Keratinocyte (primary cell): ENCODE measurements around the gene PGAP1. TPM values are rescaled to one million over a fixed set of nuclear protein-coding genes. Genes with fewer than 3 reads are reported as not detected.
A peak's percentile ranks its signal among the peaks of the same experiment; 100 is the strongest.

ENCODE experiments used
- DNase-seq: peaks from one replicate; pipeline ENCODE4 v3.0.0-alpha.2; 2011; ENCODE audit warnings: low read depth, missing footprints, low spot score
- FAIRE-seq: peaks from 2 replicates; lab custom pipeline; 2011; peaks lifted over from hg19 to GRCh38; lab: Jason Lieb, UNC
- H2AFZ ChIP-seq: 2 replicates; pipeline ENCODE4 v1.6.0; 2012; ENCODE audit warnings: low read length, control low read depth, inconsistent platforms; ENCODE audit not compliant: control insufficient read depth
- H3K27ac ChIP-seq: 2 replicates; pipeline ENCODE4 v1.5.1; 2011; ENCODE audit warnings: low read length; ENCODE audit not compliant: control insufficient read depth, insufficient read depth
- H3K27me3 ChIP-seq: 3 replicates; pipeline ENCODE4 v1.6.0; 2011; ENCODE audit warnings: low read length; ENCODE audit not compliant: control insufficient read depth, insufficient read depth; ENCODE audit errors: extremely low read depth
- H3K36me3 ChIP-seq, 2 experiments: 2 replicates in 1 of 2; 3 replicates in 1 of 2; pipeline ENCODE4 v1.5.1; 2011; ENCODE audit warnings: low read length in 2 of 2, mild to moderate bottlenecking in 1 of 2; ENCODE audit not compliant: control insufficient read depth in 2 of 2, insufficient read depth in 2 of 2; ENCODE audit errors: extremely low read depth in 1 of 2
- H3K4me1 ChIP-seq: 3 replicates; pipeline ENCODE4 v1.5.1; 2011; ENCODE audit warnings: low read length; ENCODE audit not compliant: control insufficient read depth, insufficient read depth; ENCODE audit errors: extremely low read depth
- H3K4me2 ChIP-seq: 3 replicates; pipeline ENCODE4 v1.6.0; 2011; ENCODE audit warnings: low read depth, low read length; ENCODE audit not compliant: control insufficient read depth, insufficient read depth; ENCODE audit errors: extremely low read depth
- H3K4me3 ChIP-seq, 3 experiments: fragments of 200-600 bp in 1 of 3; sonication (generic) in 1 of 3; 2 replicates in 2 of 3; 3 replicates in 1 of 3; pipeline ENCODE4 v1.5.1; 2011 to 2016; ENCODE audit warnings: low read length in 3 of 3, mild to moderate bottlenecking in 3 of 3, control low read depth in 2 of 3, inconsistent platforms in 1 of 3, low read depth in 1 of 3, mixed read lengths in 1 of 3, mixed run types in 1 of 3, moderate library complexity in 1 of 3; ENCODE audit not compliant: control insufficient read depth in 2 of 3, insufficient read depth in 2 of 3; ENCODE audit errors: extremely low read depth in 1 of 3
- H3K79me2 ChIP-seq: 2 replicates; pipeline ENCODE4 v1.6.0; 2012; ENCODE audit warnings: low read length; ENCODE audit not compliant: control insufficient read depth, insufficient read depth
- H3K9ac ChIP-seq: 3 replicates; pipeline ENCODE4 v1.6.0; 2011; ENCODE audit warnings: low read length; ENCODE audit not compliant: control insufficient read depth, insufficient read depth; ENCODE audit errors: extremely low read depth
- H3K9me1 ChIP-seq: 3 replicates; pipeline ENCODE4 v1.6.0; 2011; ENCODE audit warnings: low read length; ENCODE audit not compliant: control insufficient read depth, insufficient read depth; ENCODE audit errors: extremely low read depth
- H3K9me3 ChIP-seq: 2 replicates; pipeline ENCODE4 v1.5.1; 2012; ENCODE audit warnings: low read depth, low read length; ENCODE audit not compliant: control insufficient read depth
- H4K20me1 ChIP-seq: 3 replicates; pipeline ENCODE4 v1.6.0; 2011; ENCODE audit warnings: low read length; ENCODE audit not compliant: control insufficient read depth, insufficient read depth; ENCODE audit errors: extremely low read depth
- CTCF ChIP-seq, 3 experiments: IDR thresholded peaks in 1 of 3; conservative IDR thresholded peaks in 1 of 3; optimal IDR thresholded peaks in 1 of 3; 2 replicates in 2 of 3; 3 replicates in 1 of 3; pipeline versions ENCODE3 to v1.5.1; 2011; ENCODE audit warnings: low read length in 3 of 3, mild to moderate bottlenecking in 3 of 3, moderate library complexity in 2 of 3, control low read depth in 1 of 3, inconsistent platforms in 1 of 3; ENCODE audit not compliant: insufficient read depth in 2 of 3; ENCODE audit errors: extremely low read depth in 1 of 3
- EZH2 ChIP-seq: IDR thresholded peaks from one replicate; pipeline ENCODE4 v1.6.1; 2012; ENCODE audit warnings: inconsistent platforms, mild to moderate bottlenecking, low read length, moderate library complexity
- dilution Hi-C: fragments of 300-500 bp; cut with MboI; formaldehyde crosslinking; loops from one replicate; pipeline ENCODE4 v1.7.0; 2020; ENCODE audit warnings: low sequenced_read_pairs; ENCODE audit not compliant: extremely low pct_ligation_motif_present
- polyA plus RNA-seq, 5 experiments: library from polyadenylated mRNA; depleted of rRNA in 3 of 5; stranded (reverse) in 3 of 5; stranded (forward) in 1 of 5; unstranded in 1 of 5; fragments of >200 nt; gene quantifications; 1 replicate in 1 of 5; 2 replicates in 3 of 5; 3 replicates in 1 of 5; pipeline versions ENCODE4 v1.2.1 to v1.2.3, GENCODE V29; 2011 to 2012; ENCODE audit warnings: missing spikeins in 2 of 5, low read depth in 1 of 5, low replicate concordance in 1 of 5

The PGAP1 gene
- polyA plus RNA-seq, 1 donor (not counting 4 experiments of a cell fraction or from before 2014, with no cell fraction given) = 7.1 TPM

GRCh38 chr2:196927376-196928225, 1.1 kb upstream of the PGAP1 start:
- Histone ChIP-seq H3K36me3 (no peaks in the 10 kb centered on the region), H3K27me3 (no peaks in the 10 kb centered on the region), H3K27ac (peak overlapping the region; percentile 95), H3K79me2 (peaks cover 37% of the 10 kb centered on the region), H2AFZ (peak overlapping the region; percentile 84), H3K9me1 (no peaks in the 10 kb centered on the region), H3K9me3 (no peaks in the 10 kb centered on the region), H3K4me3 (peak overlapping the region; percentile 59 to 94 (median 90)), H4K20me1 (no peaks in the 10 kb centered on the region), H3K9ac (peak overlapping the region; percentile 97), H3K4me1 (peaks cover 16% of the 10 kb centered on the region), H3K4me2 (peak overlapping the region; percentile 96)
- TF ChIP-seq EZH2 = no peak
- no peak for DNase-seq
- peak; percentile 85 for FAIRE-seq
- dilution Hi-C loops = no loop called here

GRCh38 chr2:196925768-196926561, 542 bp downstream of the PGAP1 start:
- peak overlapping the region; percentile 95 for H3K27ac ChIP-seq
- H3K4me1 ChIP-seq = peaks cover 7% of the 10 kb centered on the region
- H3K79me2 ChIP-seq = peaks cover 51% of the 10 kb centered on the region
- H4K20me1 ChIP-seq = no peaks in the 10 kb centered on the region
- H2AFZ ChIP-seq = peak overlapping the region; percentile 85
- DNase-seq (no peak), FAIRE-seq (peak; percentile 61)
- H3K9ac ChIP-seq = peak overlapping the region; percentile 97
- H3K4me2 ChIP-seq = peak overlapping the region; percentile 75
- H3K9me3 ChIP-seq = no peaks in the 10 kb centered on the region
- TF ChIP-seq CTCF (optimal IDR thresholded peaks at IDR 0.05 in 1 of 3, IDR thresholded peaks at IDR 0.05 in 1 of 3, conservative IDR thresholded peaks at IDR 0.05 in 1 of 3; ENCODE audit: extremely low read depth in 1 of 3, insufficient read depth in 2 of 3, low read length in 3 of 3) (no peak), EZH2 (no peak)
- H3K4me3 ChIP-seq = peak overlapping the region; percentile 59 to 94 (median 90)
- dilution Hi-C loops = no loop called here
- H3K36me3 ChIP-seq = no peaks in the 10 kb centered on the region
- H3K9me1 ChIP-seq = no peaks in the 10 kb centered on the region
- H3K27me3 ChIP-seq = no peaks in the 10 kb centered on the region
